GM12878 (cell line): ENCODE results near the gene ATP8B1.

ENCODE experiments used
- CBX5 ChIP-seq: sonication (generic); IDR thresholded peaks from 2 replicates; pipeline ENCODE4 v1.6.1; 2016; ENCODE audit warnings: low read depth, moderate library complexity, mild to moderate bottlenecking, inconsistent platforms
- EZH2 ChIP-seq: IDR thresholded peaks from 2 replicates; pipeline ENCODE4 v1.6.1; 2012; ENCODE audit warnings: low read depth, mild to moderate bottlenecking, control low read depth, inconsistent platforms, low read length, borderline replicate concordance; ENCODE audit not compliant: control insufficient read depth
- POLR2AphosphoS5 ChIP-seq: IDR thresholded peaks from 2 replicates; pipeline ENCODE4 v1.6.1; 2011; ENCODE audit warnings: mild to moderate bottlenecking, low read length, inconsistent platforms
- RFX5 ChIP-seq: IDR thresholded peaks from 2 replicates; pipeline ENCODE4 v1.6.1; 2011; ENCODE audit warnings: low read depth, low read length, improper control_type of control experiment
- SIN3A ChIP-seq: IDR thresholded peaks from 2 replicates; pipeline ENCODE4 v1.6.1; 2012; ENCODE audit warnings: low read depth, low read length, improper control_type of control experiment
- TAF1 ChIP-seq: IDR thresholded peaks from 2 replicates; pipeline ENCODE4 v1.6.1; 2011; ENCODE audit warnings: mild to moderate bottlenecking, low read depth, low read length, borderline replicate concordance
- TF ChIP-seq, protein P1 (sequence below), 3 experiments: IDR thresholded peaks in 2 of 3; conservative IDR thresholded peaks in 1 of 3; 2 replicates each; pipeline ENCODE4 v1.5.1; 2011; ENCODE audit warnings: low read depth in 3 of 3, low read length in 3 of 3, mild to moderate bottlenecking in 3 of 3, control low read depth in 2 of 3, moderate library complexity in 2 of 3, inconsistent platforms in 1 of 3, mixed read lengths in 1 of 3; ENCODE audit not compliant: control insufficient read depth in 2 of 3, insufficient read depth in 1 of 3; ENCODE audit errors: extremely low read depth in 1 of 3
- TF ChIP-seq, protein P2 (sequence below): IDR thresholded peaks from 2 replicates; pipeline ENCODE4 v1.6.1; 2012; ENCODE audit warnings: mild to moderate bottlenecking, low read depth, low read length
- TF ChIP-seq, protein P3 (sequence below): IDR thresholded peaks from 2 replicates; pipeline ENCODE4 v1.6.1; 2011; ENCODE audit warnings: low read depth, low read length, improper control_type of control experiment, borderline replicate concordance

DNA sequence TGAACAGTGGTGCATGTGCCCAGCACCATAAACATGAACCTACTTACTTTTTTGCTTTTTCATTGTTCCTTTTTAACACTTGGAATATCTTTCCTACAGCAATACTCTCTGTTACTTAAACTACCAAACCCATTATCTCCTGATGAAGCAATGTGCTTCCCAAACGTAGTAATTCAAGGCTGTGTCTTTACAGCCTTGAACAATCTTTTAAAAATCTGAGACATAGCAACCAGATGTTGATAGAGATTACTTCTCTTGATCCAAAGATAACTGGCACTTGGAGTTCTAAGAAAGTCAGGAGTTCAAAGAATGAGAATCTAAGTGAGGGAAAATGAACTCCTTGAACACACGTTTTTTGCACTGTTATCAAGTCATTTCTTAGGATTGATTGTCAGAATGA, 40.4 kb downstream of the ATP8B1 start:
- TF ChIP-seq, protein P1, sequence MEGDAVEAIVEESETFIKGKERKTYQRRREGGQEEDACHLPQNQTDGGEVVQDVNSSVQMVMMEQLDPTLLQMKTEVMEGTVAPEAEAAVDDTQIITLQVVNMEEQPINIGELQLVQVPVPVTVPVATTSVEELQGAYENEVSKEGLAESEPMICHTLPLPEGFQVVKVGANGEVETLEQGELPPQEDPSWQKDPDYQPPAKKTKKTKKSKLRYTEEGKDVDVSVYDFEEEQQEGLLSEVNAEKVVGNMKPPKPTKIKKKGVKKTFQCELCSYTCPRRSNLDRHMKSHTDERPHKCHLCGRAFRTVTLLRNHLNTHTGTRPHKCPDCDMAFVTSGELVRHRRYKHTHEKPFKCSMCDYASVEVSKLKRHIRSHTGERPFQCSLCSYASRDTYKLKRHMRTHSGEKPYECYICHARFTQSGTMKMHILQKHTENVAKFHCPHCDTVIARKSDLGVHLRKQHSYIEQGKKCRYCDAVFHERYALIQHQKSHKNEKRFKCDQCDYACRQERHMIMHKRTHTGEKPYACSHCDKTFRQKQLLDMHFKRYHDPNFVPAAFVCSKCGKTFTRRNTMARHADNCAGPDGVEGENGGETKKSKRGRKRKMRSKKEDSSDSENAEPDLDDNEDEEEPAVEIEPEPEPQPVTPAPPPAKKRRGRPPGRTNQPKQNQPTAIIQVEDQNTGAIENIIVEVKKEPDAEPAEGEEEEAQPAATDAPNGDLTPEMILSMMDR (IDR thresholded peaks at IDR 0.05 in 2 of 3, conservative IDR thresholded peaks at IDR 0.05 in 1 of 3; ENCODE audit: control insufficient read depth in 2 of 3, extremely low read depth in 1 of 3, insufficient read depth in 1 of 3, low read depth in 3 of 3, low read length in 3 of 3): no peak
- TF ChIP-seq, protein P2, sequence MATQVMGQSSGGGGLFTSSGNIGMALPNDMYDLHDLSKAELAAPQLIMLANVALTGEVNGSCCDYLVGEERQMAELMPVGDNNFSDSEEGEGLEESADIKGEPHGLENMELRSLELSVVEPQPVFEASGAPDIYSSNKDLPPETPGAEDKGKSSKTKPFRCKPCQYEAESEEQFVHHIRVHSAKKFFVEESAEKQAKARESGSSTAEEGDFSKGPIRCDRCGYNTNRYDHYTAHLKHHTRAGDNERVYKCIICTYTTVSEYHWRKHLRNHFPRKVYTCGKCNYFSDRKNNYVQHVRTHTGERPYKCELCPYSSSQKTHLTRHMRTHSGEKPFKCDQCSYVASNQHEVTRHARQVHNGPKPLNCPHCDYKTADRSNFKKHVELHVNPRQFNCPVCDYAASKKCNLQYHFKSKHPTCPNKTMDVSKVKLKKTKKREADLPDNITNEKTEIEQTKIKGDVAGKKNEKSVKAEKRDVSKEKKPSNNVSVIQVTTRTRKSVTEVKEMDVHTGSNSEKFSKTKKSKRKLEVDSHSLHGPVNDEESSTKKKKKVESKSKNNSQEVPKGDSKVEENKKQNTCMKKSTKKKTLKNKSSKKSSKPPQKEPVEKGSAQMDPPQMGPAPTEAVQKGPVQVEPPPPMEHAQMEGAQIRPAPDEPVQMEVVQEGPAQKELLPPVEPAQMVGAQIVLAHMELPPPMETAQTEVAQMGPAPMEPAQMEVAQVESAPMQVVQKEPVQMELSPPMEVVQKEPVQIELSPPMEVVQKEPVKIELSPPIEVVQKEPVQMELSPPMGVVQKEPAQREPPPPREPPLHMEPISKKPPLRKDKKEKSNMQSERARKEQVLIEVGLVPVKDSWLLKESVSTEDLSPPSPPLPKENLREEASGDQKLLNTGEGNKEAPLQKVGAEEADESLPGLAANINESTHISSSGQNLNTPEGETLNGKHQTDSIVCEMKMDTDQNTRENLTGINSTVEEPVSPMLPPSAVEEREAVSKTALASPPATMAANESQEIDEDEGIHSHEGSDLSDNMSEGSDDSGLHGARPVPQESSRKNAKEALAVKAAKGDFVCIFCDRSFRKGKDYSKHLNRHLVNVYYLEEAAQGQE: no peak
- TF ChIP-seq SIN3A (no peak), CBX5 (no peak), EZH2 (no peak), POLR2AphosphoS5 (no peak), RFX5 (no peak), TAF1 (no peak)
- TF ChIP-seq, protein P3, sequence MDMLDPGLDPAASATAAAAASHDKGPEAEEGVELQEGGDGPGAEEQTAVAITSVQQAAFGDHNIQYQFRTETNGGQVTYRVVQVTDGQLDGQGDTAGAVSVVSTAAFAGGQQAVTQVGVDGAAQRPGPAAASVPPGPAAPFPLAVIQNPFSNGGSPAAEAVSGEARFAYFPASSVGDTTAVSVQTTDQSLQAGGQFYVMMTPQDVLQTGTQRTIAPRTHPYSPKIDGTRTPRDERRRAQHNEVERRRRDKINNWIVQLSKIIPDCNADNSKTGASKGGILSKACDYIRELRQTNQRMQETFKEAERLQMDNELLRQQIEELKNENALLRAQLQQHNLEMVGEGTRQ: no peak
